ENCODE measurements around the gene AMPD3.

The AMPD3 gene

DNA sequence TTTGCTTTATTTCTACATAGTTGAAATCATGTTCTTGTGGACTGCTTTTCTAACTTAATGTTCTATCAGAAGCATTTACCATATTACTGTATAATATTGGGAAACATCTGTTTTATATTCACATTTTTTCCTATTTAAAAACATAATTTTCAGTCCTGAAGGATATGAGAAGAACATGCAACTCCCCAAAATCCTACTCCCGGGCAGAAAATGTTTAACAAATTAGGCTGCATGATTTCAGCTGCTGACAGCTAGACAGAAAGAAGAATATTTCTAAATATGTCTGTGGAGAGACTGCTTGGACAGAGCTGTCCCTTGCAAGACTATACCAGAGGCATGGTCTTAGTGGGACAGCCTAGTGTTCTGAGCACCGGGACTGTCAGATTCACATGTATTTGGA lies 15.7 kb upstream of the AMPD3 start:
- no peak for DNase-seq

DNA sequence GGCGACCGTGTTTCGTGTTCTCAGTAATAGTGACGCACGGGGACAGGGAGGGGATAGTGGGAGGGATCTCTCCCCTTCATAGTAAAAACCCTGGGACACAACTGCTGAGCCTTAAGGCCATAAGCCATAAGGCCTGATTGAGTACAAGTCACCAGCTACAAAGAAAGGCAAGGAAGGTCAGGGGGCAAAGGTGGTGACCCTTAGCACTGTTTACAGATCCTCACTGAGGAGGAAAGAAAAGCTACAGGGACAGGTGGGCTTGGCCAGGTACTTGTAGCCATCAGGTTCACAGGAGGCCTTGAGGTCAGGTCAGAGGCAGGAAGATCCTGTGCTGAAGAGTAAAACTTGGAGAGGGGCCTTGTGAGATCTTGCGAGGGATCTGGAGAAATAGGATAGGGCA lies 15.1 kb upstream of the AMPD3 start:
- DNase-seq, result no peak

- DNase-seq, result no peak
Observed at GRCh38 chr11:10440401-10440800, 14.7 kb upstream of the AMPD3 start.

DNA sequence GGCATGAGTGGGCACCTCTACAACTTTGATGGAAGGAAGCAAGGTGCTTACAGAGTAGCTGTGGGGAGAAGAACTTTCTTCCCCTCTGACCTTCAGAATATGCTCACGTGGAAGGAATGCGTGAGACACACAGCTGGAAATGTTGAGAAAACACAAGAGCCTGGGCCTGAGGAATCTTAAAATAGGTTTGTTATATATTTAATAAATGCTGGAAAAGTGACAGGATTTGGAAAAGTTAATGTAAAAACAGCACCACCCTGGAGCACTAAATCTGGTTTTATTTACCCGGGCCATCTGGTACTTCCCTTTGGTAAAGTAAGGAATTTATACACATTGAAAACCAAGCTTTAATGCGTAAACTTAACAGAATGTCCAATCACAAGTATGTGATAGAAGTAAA lies 14.0 kb upstream of the AMPD3 start:
- DNase-seq, result no peak

GRCh38 chr11:10441652-10442503 lies 13.2 kb upstream of the AMPD3 start:
- DNase-seq, result peak; percentile 52

DNA sequence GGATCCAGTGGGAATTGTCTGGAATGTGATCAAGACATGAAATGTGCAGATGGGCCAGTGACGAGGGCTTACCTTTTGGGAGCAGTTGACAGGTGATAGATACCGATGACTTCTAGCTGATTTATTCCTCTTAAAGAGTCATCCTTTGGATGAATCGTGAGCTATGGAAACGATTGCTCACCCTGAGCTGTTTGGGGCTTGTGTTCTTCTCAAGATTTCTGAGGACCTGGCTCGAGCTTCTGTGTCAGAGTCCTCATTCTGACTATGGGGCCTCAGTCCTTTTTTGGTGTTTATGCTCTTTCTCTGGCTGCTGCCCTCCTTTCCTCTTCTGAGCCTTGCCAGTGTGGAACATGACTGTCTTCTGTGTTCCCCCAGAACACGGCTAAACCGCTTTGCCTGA lies 11.9 kb upstream of the AMPD3 start:
- peak; percentile 46 for DNase-seq

DNA sequence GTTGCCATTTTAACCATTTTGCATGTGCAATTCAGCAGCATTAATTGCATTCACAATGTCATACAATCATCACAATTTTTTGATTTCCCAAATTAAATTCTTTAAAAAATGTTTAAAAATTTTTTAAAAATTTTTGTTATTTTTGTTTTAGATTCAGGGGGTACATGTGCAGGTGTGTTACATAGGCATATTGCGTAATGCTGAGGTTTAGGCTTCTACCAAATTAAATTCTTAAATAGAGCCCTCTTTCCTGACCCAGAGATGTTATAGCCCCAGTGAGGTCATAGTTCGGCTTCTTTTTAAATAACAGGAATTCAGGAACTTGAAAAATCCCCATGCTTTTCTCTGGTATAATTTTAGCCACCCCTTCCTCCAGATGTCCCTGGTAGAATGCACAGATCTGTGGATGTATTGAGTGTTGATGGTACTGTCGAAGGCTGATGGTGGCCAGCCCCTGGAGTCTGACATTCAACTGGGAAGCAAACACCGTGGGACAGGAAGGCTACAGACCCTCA lies 11.3 kb upstream of the AMPD3 start:
- peak; percentile 54 for DNase-seq

- peak; percentile 57 for DNase-seq
Observed at GRCh38 chr11:10444725-10445315, 10.2 kb upstream of the AMPD3 start.

GRCh38 chr11:10447445-10447844 lies 7.6 kb upstream of the AMPD3 start:
- DNase-seq, result no peak

GRCh38 chr11:10450462-10451425 lies 4.3 kb upstream of the AMPD3 start:
- DNase-seq, result peak; percentile 53

GRCh38 chr11:10451426-10452116 lies 3.5 kb upstream of the AMPD3 start:
- peak; percentile 68 for DNase-seq

GRCh38 chr11:10452211-10452767 lies 2.8 kb upstream of the AMPD3 start:
- peak; percentile 78 for DNase-seq

DNA sequence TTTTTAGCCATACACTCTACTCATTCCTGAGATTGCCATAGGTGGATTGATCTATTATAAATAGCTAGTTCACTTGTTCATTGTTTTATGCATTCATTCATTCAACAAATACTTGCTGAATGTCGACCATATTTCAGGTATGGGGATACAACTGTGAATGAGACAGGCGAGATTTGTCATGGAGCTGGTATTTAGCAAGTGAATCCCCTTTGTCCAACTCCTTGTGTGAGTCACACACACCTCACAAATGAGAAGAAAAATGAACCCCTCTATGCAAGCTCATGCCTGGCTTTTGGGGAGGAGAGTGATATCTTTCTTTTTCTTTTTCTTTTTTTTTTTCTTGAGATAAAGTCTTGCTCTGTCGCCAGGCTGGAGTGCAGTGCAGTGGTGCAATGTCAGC lies 1.8 kb upstream of the AMPD3 start:
- no peak for DNase-seq

- peak; percentile 79 for DNase-seq
Observed at GRCh38 chr11:10455637-10456487, 798 bp downstream of the AMPD3 start.

DNA sequence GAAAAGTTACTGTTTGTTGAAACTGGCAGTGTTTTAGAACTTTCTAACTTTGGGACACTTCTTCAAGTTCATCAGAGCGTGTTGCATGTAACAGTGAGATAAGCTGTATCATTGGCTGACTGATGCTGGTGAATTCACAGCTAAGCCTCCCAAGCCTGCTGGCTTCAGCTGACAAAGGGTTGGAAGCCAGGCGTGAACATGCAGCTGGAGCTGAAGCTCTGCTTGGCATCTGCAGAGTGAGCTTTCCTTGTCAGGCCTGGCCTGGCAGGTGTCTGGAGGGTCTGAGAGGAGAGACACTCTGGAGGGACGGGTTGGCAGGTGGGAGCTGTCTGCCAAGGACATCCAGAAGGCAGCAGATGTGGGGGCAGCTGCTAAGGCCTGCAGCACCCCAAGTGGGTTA lies 1.5 kb downstream of the AMPD3 start:
- DNase-seq, result peak; percentile 22

GRCh38 chr11:10457901-10458300 lies 2.8 kb downstream of the AMPD3 start:
- no peak for DNase-seq

GRCh38 chr11:10459029-10459970 lies 4.2 kb downstream of the AMPD3 start:
- peak; percentile 85 for DNase-seq

DNA sequence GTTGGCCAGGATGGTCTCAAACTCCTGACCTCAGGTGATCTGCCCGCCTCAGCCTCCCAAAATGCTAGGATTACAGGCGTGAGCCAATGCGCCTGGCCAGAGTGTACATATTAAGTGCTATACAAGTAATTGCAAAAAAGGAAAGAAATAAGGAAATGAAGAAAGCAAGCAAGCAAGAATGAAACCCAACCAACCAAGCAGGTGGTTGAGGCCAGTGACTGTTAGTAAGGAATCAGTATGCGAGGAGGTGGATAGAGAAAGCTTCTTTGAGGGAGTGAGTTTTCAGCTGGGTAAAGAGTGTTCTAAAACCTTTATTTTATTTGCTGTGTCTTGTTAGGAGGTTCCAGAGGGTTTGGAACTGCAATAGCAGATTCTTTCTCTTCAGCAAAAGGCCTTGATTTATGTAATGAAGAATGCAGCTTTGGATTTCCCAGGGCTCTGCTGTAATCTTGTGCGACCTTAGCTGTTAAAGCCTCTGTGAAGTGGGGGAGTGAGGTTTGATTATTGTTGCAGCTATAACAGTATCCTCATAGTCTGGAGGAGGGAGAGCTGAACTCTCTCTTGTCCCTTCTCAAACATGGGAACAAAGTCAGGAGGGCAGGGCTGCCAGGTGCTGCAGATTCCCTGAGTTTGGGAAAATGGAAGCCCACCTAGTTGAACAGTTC lies 5.7 kb downstream of the AMPD3 start:
- DNase-seq, result peak; percentile 22

DNA sequence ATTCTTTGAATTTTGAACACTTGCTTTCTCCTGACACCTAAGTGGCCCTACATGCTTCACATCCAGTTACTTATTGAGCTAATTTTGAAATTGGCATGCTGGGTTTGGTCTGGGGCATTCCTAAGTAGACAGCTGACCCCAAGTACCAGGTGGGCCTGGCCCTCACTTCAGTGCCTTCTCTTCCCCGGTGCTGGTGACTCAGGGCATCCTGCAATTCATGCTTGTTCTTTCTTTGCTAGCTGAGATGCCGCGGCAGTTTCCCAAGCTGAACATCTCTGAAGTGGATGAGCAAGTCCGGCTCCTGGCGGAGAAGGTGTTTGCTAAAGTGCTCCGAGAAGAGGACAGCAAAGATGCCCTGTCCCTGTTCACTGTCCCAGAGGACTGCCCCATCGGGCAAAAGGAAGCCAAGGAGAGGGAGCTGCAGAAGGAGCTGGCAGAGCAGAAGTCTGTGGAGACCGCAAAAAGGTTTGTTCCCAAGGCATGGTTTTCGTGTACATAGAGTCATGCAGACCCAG lies 6.3 kb downstream of the AMPD3 start:
- no peak for DNase-seq

Measured in suppressor macrophage treated with lipopolysaccharide for 4 hours (primary cell).